AML-193 (cell line): ENCODE data around the gene OCRL.
"Not testable (repeated sequence)": the region's sequence is repeated elsewhere in the genome, so short reads cannot be mapped to it uniquely, and the experiment has no call there.

Experiments used
- DNase-seq, 2 experiments: peaks; one replicate each; lab custom pipeline; 2025; lab: John Stamatoyannopoulos, UW

OCRL gene

DNA sequence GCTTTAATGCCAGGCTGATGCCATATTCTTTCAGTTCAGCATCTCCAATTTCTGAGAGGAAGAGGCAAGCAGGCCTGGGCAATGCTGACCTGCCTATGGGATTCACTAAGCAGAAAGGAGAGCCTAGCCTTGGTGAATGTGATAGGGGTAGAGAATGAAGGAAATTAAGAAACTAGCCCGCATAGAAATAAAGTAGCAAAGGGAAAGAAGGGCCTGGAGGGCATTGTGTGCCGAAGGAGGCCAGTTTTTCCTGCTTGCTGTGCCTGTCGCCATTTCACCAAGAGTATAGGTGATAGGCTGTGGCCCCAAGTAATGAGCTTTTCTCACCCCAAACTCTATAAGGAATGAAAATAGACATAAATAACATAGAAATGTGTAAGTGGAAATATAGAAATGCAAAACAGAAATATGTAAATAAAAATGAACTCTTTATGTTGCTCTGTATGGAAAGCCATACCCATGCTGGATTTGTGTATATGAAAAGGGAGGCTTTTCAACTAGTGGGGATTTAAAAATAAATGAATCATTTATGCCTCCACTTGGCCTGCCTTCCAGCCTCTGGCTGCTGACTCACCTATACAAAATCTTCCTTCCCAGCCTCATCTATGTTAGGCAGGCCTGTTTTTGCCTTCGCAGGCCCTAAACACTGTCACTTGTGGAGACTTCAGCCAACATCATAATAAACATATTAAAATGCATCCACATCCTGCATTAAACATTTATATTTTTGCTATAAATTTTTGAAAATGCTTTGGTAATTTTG lies 5.1 kb upstream of the OCRL start:
- no peak for DNase-seq

DNA sequence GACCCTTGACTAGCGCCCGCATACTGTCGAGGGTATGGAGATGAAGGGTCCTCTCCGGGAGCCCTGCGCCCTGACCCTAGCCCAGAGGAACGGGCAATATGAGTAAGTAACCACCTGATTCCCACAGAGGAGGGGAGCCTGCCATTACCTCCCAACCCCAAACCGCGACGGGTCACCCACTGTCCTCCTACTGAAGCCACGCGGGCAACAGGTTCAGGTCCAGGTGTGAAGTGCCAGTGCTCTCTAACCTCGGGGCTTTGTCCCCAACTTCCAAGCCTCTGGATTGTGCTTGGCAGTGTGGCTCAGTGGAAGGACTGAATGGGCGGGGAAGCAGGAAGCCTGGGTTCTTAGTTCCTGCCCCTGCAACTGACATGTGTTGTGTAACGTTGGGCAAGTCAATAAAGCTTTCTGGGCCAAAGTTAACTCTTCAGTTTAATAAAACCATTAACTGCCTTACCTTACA lies 694 bp downstream of the OCRL start:
- peak; percentile 11 to 45 for DNase-seq

DNA sequence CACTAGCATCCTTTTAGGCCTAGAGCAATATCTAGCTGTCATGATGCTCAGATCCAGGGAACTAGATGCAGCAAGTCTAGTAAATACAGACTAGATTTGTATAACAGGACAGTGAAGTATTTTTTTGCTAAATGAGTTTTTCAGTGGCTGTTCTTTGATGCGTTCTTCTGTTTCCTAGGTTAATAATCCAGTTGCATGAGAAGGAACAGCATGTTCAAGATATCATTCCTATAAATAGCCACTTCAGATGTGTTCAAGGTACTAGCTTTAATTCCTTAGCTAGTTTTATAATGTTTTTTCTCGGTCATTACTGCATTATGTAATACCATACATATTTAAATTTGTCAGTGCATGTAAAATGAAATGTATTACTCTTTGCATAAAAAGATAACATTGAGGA lies 4.7 kb downstream of the OCRL start:
- no peak for DNase-seq

DNA sequence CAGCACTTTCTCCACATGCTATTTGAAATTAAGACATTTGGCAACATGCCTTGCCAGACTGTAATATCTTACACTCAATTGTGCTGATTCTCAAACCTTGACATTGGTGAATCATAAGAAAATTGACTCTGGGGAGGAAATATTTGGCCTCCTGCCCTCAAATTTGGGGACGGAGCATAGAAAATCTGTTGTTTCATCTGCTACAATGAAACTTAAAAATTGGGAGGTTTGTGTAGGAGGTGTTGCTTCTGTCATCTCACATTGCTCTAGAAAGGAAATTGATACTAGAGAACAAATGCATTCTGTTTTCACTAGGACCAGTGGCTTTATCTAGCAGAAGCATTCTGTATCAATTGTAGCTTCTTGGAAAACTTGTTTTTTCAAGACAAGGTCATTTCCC lies 5.3 kb downstream of the OCRL start:
- DNase-seq, result no peak

DNA sequence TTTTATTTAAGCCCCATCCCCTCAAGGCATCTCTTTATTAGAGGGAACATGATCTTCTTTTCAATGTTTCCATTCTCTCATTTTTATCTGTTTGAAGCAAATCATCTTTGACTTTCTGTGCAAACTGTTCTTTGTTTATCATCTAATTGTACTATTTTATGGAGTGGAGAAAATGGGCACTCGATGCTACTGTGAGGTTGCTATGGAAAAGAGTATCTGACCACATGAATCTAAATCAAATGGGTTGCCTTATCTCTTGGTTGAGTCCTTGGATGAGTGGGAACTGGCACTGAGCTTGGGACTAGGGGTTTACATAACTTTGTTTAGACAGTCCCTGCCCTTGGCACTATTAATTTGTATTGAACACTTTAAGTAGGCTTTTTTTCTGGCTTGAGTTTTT lies 9.1 kb downstream of the OCRL start:
- DNase-seq, result no peak

DNA sequence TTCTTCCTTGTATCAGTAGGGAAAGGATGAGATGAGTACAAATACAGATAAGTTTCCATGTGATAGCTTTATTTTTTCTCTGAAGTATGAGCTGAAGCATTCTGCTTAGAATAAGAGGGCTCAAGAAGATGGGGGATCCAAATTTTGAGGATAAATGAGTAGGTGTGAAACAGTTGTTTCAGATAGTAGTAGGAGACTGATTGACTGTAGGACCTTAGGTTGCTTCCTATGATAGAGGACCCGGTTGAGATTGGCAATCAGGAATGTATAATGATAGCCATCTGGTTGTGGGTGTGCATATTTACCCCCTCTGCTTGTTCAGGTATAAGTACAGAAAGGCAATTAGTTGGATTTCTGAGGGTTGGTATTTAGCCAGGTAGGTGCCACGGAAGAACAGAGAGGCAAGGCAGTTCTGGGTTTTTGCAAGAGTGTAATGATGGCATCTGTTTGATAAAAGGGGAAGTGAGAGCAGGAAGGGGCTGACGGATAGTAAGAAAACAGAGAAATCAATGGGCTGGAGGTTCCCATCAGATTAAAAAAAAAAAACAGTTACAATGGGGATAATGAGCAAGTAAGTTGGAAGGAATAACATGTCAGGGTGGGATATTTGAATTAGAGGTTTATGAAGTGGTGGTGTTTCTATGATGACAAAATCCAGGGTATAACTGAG lies 13.7 kb downstream of the OCRL start:
- peak in 1 of 2 experiments; percentile 45 for DNase-seq

DNA sequence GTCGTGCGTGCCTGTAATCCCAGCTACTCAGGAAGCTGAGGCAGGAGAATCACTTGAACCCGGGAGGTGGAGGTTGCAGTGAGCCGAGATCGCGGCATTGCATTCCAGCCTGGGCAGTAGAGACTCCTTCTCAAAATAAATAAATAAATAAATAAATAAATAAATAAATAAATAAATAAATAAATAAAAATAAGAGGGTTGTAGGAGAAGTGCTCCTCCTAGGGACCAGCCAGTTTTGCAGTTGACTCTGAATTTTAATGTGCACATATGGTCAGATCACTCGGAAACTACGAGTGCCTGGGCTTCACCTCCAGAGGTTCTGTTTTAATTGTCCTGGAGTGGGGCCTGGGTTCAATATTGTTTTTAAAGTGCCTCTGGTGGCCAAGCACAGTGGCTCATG lies 14.8 kb downstream of the OCRL start:
- DNase-seq, result not testable (repeated sequence)

DNA sequence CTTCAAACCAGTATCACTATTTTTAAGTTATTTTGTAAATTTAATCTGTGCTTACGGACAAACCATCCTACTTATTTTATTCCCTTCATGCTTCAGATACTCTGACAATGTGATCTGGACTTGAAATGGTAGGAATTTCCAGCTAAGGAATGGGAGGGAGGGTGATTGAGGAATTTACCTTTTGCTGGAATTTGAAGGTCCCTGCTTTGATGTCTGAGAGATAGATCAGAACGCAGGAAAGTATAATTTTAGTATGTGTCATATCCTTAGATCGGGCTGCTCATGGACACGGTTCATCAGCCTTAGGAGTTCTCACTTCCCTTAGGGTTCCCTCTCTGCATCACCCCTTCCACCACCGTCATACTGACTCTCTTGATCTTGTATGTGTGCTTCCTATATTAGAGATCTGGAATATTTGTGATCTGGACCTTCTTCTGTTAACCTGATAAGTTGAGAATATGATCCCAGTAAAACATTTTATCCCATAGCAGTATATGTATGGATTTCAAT lies 16.8 kb downstream of the OCRL start:
- DNase-seq, result no peak

DNA sequence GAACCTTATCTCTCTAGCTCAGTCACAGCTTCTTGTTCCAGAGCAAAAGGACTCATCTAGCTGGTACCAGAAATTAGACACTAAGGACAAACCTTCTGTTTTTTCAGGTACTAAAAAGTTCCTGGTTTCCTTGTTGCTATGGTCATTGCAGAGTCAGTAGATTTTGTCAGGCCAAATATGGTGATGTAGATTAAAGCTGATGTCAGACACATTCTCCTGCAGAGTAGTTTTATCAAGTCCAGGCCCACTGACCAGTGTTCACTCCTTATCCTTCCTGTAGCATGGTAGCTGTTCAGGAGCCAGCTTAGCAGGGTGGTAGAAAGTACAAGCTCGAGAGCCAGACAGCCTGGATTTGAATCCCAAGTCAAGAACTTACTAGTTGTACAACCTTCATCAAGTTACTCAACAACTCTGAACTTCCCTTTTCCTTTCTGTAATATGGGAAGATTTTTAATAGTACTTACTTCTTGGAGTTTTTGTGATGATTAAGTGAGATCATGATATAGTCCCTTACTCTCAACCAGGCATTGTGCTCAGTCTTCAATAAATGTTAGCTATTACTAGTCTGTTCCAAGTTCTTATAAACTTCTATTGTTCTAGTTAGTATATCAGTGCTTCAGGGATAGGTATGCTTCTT lies 17.9 kb downstream of the OCRL start:
- no peak for DNase-seq

DNA sequence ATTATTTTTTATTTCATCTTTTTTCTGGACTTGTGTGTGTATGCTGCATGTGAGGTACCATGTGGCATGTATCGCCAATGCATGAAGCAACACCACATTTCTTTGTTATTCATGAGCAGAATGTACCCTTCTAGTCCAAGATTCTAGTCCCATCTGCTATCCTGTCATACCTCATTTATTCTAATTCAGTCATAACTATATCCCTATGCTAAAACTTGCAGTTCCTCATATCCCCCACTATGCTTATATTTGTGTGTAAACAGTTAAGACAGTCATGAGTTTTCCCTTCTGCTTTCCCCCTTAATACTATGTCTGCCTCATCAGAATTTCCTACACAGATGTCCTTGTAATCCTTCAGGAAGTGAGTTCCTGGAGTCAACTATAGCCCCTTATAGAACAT lies 19.7 kb downstream of the OCRL start:
- no peak for DNase-seq

DNA sequence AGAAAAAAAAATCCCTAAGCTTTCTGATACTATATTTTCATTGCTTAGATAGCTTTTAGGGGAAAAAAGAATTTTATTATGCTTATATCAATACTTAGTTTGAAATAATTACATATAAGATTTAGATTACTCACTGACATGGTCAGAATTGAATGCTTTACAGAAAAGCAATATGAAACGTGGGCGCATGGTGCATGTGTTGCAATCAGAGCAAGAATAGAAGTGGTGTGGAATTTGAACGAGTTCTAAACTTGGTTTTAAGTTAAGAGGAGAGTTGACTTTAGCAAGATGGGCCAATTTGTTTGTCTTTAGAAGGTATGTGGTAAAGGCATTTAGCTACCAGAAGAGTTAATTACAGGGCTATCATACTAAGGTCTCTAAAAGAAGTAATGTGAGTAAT lies 21.4 kb downstream of the OCRL start:
- DNase-seq, result no peak

DNA sequence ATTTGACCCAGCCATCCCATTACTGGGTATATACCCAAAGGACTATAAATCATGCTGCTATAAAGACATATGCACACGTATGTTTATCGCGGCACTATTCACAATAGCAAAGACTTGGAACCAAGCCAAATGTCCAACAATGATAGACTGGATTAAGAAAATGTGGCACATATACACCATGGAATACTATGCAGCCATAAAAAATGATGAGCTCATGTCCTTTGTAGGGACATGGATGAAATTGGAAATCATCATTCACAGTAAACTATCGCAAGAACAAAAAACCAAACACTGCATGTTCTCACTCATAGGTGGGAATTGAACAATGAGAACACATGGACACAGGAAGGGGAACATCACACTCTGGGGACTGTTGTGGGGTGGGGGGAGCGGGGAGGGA lies 24.3 kb downstream of the OCRL start:
- DNase-seq, result not testable (repeated sequence)

DNA sequence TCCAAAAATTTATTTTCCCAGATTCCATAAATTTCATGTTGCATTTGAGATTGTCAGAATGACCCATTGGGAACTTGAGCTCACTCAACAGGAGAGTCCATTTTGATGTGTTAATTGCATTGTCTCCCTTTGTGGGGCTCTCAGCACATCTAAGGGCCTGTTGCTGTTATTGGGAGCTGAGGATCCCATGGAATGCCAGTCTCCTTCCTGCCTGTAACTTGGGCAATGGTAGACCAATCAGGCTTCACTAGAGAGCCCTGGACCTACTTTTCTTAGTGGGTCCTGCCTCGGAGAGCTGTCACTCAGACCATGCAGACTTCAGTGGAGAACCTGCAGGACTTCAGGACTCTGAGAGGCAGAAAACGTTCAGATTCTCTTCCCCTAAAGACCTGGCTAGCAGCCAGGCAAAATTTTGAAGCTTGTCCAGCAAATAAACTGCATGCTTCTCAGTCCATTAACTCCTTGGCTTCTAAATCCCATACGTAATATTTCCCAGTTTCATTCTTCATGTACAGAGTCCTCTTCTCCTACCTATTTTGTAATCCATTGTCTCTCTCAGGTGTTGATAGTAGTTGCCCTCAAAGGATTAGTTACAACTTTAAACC lies 25.1 kb downstream of the OCRL start:
- no peak for DNase-seq

DNA sequence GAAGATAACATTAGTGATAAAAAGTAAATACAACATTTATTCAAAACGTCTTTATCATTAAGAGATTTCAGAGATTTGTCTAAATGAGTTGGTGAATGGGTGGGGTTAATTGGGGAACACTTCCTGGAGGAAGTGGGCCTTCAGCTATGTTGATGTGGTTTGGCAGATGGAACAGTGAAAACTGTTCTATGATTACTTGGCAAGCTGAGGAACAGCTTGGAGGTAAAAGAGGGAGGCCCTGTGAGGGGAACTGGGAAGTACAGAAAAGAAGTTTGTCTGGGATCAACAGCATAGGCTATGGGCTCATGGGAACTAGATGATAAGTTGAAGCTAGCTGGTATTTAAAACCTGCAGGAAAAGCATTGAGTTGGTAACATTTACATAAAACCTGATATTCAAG lies 26.0 kb downstream of the OCRL start:
- DNase-seq, result no peak

DNA sequence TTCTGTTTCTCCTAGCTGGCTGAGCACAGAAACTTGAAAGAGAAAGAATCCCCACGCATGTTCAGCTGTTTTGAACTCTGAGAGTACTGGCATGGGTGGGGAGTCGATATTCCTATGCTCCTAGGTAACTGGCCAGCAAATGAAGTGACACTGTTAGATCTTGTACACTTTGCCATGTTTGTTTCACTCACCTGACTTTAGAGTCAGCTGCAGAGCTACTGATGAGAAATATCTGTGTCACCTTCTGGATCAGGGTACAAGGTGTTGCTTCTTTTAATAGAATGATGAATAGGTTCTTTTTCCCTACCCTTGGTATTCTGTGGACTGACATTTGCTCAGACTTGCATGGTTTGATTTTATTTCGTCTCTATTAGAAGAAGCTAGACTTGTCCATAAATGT lies 28.3 kb downstream of the OCRL start:
- DNase-seq, result no peak

DNA sequence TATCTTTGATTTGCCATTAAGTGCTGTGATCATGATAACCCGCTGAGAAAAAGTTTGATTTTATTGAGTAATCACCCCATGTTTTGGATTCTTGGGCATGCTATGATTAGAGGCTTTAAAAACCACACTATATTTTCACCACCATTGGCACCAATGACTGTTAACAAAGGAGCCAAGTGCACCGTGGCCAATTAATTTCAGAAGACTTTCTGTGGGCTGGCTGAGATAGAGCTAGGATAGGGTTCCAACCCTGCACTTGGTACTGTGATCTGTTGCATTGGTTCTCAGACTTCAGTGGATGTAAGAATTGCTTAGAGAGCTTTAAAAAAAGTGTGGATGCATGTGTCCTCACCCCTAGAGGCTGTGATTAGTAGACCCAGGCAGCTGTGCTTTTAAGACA lies 32.4 kb downstream of the OCRL start:
- no peak for DNase-seq

DNA sequence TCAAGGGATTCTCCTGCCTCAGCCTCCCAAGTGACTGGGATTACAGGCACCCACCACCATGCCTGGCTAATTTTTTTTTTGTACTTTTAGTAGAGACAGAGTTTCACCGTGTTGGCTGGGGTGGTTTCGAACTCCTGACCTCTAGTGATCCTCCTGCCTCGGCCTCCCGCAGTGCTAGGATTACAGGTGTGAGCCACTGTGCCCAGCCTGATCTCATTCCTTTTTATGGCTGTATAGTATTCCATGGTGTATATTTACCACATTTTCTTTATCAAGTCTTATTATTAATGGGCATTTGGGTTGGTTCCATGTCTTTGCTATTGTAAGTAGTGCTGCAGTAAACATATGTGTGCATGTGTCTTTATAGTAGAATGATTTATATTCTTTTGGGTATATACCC lies 33.6 kb downstream of the OCRL start:
- DNase-seq, result not testable (repeated sequence)

DNA sequence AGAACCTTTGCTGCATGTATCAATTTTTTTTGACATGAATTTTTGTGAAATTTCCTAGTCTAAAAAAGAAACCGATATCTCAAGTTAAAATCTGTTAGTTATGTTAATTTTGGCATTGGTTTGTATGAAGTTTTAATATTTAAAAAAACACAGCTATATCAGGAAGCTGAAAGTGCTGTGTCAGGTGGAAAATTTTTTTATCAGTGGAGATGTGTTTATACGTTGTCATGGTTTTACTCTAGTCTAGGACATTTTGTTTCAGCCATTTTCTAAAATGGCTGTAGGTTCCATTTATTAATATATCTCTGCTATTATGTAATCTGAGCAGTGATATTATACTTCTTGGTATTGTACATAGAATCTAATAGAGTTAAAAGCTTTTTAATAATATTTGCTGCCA lies 34.2 kb downstream of the OCRL start:
- no peak for DNase-seq

DNA sequence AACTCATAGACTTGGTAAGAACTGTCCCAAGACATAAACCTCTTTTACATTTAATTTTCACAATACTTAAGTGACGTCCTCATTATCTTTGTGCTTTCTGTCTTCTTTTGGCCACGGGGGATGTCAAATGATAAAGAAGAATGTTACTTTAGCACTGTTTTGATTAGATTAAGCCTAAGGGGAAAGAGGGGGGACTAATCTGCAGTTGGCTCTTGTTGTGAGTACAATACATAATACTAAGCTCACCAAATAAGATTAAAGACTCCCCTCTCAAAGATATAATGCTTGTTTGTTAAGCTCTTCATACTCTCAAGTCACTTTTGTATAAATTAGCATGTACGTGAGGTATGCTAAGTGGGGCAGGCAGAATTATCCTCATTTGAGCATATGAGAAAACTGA lies 36.5 kb downstream of the OCRL start:
- DNase-seq, result no peak

DNA sequence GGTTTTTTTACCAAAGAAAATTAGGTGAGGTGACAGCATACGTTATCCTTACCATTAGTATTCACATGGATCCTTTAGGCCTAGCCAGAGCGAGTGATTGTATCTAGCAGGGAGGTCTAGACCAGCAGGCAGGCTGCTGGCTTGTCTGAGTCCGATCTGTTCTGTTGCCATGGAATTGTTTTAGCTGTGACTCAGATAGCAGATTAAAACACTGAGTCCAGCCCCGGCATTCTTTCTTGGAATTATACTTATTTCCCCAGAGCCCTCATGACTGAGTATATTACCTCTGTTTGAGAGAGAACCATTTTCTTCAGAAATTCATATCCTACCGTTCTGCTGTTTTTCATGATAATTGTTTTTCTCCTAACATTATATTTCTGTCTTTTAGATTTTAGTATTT lies 37.4 kb downstream of the OCRL start:
- DNase-seq, result no peak

DNA sequence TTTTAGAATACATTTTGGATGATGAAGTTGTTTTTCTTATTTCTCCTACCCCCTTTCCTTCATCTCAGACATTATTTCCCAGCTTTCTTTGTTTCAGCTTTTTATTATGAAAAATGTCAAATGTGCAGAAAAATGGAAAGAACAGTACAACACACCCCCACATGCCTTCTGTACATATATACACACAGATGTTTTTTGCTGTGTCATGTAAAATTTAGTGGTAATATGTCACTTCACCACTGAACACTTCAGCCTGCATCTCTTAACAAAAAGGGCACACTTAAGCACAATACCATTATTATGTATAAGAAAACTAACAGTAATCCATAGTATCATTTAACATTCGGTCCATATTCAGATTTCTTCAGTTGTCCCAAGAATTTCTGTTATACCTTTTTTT lies 37.8 kb downstream of the OCRL start:
- DNase-seq, result no peak

DNA sequence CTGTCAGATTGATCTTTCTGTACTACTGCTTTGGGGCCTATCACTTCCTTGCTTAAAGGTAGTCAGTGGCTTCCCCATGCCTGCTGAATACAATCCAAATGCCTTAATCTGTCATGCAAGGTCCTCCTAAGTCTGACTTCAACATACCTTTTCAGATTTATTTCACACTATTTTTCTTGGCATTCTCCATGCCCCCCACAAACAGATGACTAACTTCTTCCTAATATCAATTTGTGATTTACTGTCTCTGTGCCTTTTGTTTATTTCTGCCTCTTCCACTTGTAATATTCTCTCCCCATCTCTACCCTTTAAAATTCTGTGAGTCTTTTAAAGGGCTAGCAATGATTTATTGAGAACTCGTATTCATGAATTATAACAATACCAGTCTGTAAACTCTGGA lies 41.8 kb downstream of the OCRL start:
- DNase-seq, result no peak

DNA sequence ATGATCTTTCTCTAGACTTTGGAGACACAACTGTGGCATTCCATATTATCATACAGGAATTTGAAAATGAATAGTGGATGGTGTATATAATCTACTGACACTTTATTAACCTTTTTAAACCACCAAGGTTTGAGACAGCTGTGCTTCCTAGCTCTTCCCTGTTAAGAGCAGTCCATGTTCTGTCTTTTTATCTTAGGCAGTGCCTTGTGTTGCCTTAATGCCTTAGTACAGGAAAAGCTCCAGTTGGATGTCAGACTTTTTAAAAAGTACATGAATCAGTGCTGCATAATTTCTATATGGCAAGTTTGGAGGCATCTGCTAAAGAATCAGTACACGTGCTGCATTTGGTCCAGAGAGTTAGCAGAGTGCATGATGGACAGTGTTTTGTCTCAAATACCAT lies 45.1 kb downstream of the OCRL start:
- DNase-seq, result no peak
